Stimulated activated CD8-positive, alpha-beta memory T cell treated with anti-CD3 and anti-CD28 coated beads, Interleukin-2, amount 100 ng/mL, for 1 hour (primary cell): ENCODE results near the gene INAVA.

Source experiments
- DNase-seq, 2 donors: peaks; one replicate each; pipeline ENCODE4 v3.0.0-alpha.2; 2020; ENCODE audit warnings: low read depth in 2 of 2

The INAVA gene

GRCh38 chr1:200877010-200877409 is 17.7 kb upstream of the INAVA start:
- no peak for DNase-seq

GRCh38 chr1:200877839-200878551 is 16.7 kb upstream of the INAVA start:
- DNase-seq, result no peak

GRCh38 chr1:200880212-200880611 is 14.5 kb upstream of the INAVA start:
- no peak for DNase-seq

GRCh38 chr1:200883118-200883517 is 11.6 kb upstream of the INAVA start:
- no peak for DNase-seq

GRCh38 chr1:200885623-200886402 is 8.9 kb upstream of the INAVA start:
- DNase-seq, result no peak

- DNase-seq, result no peak
These were observed 8.1 kb upstream of the INAVA start for GRCh38 chr1:200886594-200886993.

- DNase-seq, result no peak
These were observed 7.7 kb upstream of the INAVA start for GRCh38 chr1:200887036-200887435.

GRCh38 chr1:200887772-200888348 is 6.8 kb upstream of the INAVA start:
- DNase-seq, result no peak

GRCh38 chr1:200888349-200888838 is 6.3 kb upstream of the INAVA start:
- peak; percentile 44 to 45 for DNase-seq

- no peak for DNase-seq
These were observed 5.1 kb upstream of the INAVA start for GRCh38 chr1:200889571-200889970.

- no peak for DNase-seq
These were observed 4.7 kb upstream of the INAVA start for GRCh38 chr1:200890027-200890426.

- DNase-seq, result no peak
These were observed 3.6 kb upstream of the INAVA start for GRCh38 chr1:200890818-200891773.

- DNase-seq, result no peak
These were observed 2.9 kb upstream of the INAVA start for GRCh38 chr1:200891774-200892157.

GRCh38 chr1:200892546-200892945 is 2.2 kb upstream of the INAVA start:
- no peak for DNase-seq

- no peak for DNase-seq
These were observed 1.7 kb upstream of the INAVA start for GRCh38 chr1:200892958-200893357.

- no peak for DNase-seq
These were observed 1.2 kb upstream of the INAVA start for GRCh38 chr1:200893411-200893901.

- no peak for DNase-seq
These were observed 716 bp downstream of the INAVA start for GRCh38 chr1:200895443-200895789.

- no peak for DNase-seq
These were observed 1.3 kb downstream of the INAVA start for GRCh38 chr1:200895801-200896530.

- DNase-seq, result no peak
These were observed 2.0 kb downstream of the INAVA start for GRCh38 chr1:200896531-200897196.

GRCh38 chr1:200897259-200897658 is 2.6 kb downstream of the INAVA start:
- no peak for DNase-seq
